ENCODE measurements around the gene LLGL2.
"Not testable (repeated sequence)": the region's sequence is repeated elsewhere in the genome, so short reads cannot be mapped to it uniquely, and the experiment has no call there.

Gene LLGL2, protein sequence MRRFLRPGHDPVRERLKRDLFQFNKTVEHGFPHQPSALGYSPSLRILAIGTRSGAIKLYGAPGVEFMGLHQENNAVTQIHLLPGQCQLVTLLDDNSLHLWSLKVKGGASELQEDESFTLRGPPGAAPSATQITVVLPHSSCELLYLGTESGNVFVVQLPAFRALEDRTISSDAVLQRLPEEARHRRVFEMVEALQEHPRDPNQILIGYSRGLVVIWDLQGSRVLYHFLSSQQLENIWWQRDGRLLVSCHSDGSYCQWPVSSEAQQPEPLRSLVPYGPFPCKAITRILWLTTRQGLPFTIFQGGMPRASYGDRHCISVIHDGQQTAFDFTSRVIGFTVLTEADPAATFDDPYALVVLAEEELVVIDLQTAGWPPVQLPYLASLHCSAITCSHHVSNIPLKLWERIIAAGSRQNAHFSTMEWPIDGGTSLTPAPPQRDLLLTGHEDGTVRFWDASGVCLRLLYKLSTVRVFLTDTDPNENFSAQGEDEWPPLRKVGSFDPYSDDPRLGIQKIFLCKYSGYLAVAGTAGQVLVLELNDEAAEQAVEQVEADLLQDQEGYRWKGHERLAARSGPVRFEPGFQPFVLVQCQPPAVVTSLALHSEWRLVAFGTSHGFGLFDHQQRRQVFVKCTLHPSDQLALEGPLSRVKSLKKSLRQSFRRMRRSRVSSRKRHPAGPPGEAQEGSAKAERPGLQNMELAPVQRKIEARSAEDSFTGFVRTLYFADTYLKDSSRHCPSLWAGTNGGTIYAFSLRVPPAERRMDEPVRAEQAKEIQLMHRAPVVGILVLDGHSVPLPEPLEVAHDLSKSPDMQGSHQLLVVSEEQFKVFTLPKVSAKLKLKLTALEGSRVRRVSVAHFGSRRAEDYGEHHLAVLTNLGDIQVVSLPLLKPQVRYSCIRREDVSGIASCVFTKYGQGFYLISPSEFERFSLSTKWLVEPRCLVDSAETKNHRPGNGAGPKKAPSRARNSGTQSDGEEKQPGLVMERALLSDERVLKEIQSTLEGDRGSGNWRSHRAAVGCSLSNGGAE

DNA sequence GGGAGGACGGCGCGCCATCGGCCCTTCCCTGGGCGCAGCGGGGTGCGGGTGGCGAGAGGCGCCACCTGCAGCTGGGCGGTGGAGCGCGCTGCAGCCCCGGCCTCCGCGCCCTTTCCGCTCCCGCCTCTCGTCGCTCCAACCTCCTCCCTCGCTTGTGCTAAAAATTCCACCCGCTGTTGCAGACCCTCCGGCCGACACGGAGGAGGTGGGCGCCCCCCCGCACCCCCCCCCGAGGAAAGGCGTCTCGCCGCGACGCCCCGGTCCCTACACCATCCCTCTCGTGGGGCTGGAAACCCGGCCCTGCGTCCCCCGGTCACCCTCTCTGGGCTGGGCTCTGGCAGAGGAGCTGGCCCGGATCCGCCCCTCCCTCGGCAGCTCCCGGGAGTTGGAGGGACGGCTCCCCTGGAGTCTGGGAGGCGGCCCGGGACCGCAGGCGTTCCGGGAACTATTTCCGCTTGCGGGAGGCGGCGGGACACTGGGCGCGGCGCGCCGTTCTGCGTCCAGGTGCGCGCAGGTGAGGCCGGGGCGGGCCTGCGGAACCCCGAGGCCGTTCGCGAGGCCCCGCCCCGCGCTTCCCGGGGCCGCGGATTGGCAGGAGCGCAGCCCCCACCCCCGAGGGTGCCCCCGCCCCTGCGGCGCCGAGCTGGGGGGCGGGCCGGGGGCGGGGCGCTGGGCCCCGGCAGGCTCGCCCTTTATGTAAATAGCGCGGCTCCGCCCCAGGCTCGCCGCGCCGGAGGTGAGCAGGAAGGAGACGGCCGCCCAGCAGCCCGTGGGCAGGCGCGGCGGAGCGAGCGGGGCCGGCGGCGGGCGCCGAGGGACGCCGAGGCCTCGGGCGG lies at the start of gene LLGL2:
Gene LLGL2, plus strand, starts transcription at position 728 of the 836 bp plus-strand sequence. CDS start 17,730 bp downstream, outside the sequence.
- no peak for DNase-seq (ENCODE audit: low read depth)
- peak within 1 kb of the TSS; percentile 49 for H3K4me3 ChIP-seq (ENCODE audit: low read depth, low read length)

DNA sequence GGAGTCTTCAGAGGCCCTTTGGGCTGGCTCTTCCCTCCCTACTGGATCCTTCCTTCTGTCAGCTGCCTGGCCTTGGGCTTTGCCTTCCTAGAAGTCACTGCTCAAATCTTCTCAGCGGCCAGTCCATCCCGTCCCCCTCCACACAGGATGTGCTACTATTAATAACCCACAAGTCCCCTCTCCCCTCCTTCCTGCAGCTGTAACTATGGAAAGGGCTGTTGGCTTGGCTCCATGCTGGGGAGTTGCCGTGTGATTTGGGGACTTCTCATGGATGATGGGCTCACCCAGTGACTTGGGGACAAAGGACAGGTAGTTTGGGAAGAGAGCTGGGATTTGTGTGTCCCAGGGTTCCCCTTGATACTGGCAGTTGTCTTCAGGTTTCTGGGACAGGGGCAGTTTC lies 49.6 kb upstream of the LLGL2 start:
- no peak for DNase-seq (ENCODE audit: low read depth)
- no peak overlapping the region for H3K4me3 ChIP-seq (ENCODE audit: low read depth, low read length)

DNA sequence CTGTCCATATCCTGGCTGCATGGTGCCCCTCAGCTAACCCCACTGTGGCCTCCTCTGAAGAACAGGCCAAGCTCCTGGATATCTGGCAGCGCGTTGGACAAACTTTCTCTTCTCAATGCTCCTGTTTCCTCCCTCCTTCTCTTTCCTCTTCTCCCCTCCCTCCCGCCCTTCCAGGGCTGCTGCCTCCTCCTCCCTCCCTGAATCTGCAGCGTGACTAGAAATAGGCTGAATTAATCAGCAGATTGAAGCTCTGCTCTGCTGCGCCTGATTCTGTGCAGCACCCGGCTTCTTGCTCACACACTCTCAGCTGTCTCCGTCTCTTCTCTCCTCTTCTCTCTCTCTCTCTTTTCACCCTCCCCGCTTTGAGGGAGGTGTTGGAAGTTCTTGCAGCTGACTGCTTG lies 49.2 kb upstream of the LLGL2 start:
- H3K4me3 ChIP-seq (ENCODE audit: low read depth, low read length) = no peak overlapping the region
- no peak for DNase-seq (ENCODE audit: low read depth)

DNA sequence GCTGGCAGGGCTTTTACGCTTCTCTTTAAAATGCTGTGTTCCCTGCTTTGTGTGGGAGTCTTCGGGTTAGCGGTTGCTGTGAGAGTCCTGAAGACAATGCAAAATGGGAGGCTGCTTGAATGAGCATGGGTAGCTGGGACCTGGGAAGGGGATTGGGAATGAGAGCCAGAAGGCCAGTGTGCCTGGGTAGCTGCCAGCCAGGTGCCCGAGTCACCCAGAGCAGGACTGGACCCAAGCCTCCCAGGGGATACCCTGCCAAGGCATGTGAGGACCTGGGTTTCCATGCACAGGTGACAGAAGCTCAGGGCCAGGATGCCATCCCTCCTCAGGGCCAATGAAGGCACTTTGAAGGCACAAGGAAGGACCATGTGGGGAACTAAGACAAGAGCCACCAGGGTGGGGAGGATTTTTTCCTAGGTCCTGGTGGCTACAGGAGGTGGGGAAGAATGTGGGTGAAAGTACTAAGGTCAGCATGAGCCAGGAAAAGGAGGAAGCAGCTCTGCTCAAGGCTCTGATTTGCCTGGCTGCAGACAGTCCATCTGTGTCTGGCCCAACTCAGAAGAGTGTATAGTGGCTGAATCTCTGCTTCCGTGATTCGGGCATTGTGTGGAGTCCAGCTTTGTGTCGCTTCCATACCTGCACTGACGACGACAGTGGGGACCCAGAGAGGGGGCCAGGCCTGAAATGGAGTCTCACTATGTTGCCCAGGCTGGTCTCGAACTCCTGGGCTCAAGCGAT lies 48.6 kb upstream of the LLGL2 start:
- no peak for DNase-seq (ENCODE audit: low read depth)
- no peak overlapping the region for H3K4me3 ChIP-seq (ENCODE audit: low read depth, low read length)

DNA sequence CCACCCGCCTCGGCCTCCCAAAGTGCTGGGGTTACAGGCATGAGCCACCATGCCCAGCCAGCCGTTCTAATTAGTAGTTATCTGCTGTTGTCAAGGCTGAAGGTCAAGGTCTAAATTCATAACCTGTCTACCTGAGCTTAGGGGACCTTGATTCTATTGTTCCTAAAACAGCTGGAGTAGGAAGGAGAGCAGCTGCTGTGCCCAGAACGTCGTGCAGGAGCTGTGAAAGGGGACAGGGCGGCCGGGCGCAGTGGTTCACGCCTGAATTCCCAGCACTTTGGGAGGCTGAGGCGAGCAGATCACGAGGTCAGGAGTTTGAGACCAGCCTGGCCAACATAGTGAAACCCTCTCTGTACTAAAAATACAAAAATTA lies 48.0 kb upstream of the LLGL2 start:
- not testable (repeated sequence) for H3K4me3 ChIP-seq (ENCODE audit: low read depth, low read length); DNase-seq (ENCODE audit: low read depth)

DNA sequence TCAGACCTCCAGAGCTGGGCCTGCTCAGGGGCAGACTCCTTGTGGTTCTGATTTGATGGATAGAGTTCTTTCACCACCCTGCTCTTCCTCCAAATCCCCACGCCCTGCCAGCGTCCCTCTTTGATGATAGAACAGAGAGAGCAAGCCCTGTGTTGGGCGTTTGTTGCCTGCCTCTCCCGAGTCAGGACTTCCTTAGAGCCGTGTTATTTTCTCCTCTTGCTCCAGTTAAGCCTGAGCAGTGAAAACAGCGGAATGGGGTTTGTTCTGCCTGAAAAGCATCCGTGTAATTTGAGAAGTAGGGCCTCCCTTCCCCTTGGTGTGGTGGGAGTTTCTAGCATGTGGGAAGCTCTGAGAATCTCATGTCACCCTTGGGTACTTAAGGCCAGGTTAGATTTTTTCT lies 47.0 kb upstream of the LLGL2 start:
- DNase-seq (ENCODE audit: low read depth) = no peak
- no peak overlapping the region for H3K4me3 ChIP-seq (ENCODE audit: low read depth, low read length)

DNA sequence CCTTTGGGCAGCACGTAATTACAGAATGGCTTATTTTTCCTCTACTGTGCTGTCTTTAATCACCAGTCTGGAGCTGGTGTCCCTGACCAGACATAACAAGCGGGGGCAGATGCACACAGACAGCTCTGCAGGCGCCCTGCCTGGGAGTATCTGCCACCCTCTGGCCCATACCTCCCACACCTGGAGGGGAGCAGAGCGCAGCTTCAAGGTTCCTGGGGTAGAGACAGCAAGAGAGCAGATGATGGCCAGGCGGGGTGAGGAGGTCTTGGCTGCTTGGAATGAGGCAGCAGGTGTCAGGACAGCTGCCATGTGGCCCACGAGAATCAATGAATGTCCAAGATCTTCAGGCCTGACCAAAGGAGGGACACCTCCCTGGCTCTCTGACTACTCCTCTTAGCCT lies 45.2 kb upstream of the LLGL2 start:
- no peak for DNase-seq (ENCODE audit: low read depth)

DNA sequence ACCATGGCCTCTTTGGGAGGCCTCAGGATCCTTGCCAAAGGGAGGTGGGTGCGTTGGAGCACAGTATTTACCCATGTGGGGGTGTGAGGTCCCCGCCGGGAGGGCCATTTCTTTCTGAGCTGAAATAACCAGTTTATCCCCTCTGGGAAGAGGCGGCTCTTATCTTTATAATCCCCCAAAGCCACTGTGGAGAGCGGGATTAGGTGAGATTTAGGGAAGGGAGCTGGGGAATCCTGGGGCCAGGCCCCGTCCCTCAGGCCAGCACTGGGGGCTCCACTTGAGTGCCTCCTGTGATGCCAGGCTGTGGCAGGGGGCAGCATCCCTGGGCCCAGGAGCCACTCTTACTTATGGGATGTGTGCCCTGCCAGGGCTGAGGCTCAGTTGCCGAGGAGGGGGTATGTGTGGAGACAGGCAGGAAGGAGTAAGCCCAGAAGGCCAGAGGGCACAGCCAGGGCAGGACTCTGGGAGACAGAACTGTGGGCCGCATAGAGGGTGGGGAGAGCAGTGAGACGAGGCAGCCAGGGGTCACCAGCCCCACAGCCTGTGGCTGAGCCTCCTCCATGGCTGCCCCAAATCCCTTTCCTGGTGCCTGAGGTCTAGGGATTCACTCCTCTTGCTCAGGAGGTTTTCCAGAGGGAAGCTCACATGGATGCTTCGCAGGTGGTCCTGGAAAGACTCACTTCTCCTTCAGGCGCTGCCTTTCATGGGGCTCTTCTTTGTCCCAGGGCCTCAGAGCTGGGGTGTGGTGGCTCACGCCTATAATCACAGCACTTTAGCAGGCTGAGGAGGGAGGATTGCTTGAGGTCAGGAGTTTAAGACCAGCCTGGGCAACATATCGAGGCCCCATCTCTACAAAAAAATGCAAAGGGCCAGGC lies 44.1 kb upstream of the LLGL2 start:
- H3K4me3 ChIP-seq (ENCODE audit: low read depth, low read length) = no peak overlapping the region
- no peak for DNase-seq (ENCODE audit: low read depth)

More for the DNA sequence above, 45.2 kb upstream of the LLGL2 start:
- H3K4me3 ChIP-seq (ENCODE audit: low read depth, low read length) = no peak overlapping the region

DNA sequence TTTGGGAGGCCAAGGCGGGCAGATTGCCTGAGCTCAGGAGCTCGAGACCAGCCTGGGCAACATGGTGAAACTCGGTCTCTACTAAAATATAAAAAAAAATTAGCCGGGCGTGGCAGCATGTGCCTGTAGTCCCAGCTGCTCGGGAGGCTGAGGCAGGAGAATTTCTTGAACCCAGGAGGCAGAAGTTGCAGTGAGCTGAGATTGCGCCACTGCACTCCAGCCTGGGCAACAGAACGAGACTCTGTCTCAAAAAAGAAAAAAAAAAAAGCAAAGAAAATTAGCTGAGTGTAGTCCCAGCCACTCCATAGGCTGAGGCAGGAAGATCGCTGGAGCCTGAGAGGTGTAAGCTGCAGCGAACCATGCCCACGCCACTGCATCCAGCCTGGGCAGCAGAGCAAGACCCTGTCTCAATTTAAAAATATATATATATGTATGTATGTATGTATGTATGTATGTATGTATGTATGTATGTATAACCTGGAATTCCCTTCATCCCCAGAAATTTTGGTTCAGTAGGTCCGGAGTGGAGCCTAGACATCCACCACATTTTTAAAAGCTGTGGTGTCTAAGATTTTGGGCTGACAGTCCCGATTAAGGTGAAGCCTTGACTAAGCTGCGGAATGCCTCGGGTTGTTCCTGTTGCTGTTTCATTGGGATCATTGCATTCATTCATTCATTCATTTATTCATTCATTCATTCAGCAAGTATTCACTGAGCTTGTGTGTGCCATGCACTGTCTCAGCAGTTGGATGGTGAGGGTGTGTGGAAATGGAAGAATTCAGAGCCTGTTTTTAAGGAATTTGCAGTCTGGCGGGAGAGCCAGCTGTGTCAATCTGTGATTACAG lies 43.2 kb upstream of the LLGL2 start:
- no peak overlapping the region for H3K4me3 ChIP-seq (ENCODE audit: low read depth, low read length)
- no peak for DNase-seq (ENCODE audit: low read depth)

DNA sequence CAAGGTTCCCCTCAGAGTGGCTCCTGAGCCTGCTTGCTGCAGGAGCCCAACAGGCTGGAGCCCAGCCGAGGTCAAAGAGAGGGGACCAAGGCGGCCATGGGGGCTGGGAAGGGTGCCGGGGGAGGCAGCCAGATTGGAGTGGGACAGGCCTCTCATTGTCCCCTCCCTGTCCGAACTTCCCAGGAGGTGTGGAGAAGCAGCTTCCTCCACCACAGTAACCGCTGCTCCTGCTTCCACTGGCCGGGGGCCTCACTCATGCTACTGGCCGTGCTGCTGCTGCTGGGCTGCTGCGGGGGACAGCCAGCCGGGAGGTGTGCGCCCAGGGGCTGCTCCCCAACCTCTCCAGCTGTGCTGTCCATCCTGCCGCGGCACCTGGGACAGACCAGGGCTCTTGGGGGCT lies 39.8 kb upstream of the LLGL2 start:
- DNase-seq (ENCODE audit: low read depth) = no peak

DNA sequence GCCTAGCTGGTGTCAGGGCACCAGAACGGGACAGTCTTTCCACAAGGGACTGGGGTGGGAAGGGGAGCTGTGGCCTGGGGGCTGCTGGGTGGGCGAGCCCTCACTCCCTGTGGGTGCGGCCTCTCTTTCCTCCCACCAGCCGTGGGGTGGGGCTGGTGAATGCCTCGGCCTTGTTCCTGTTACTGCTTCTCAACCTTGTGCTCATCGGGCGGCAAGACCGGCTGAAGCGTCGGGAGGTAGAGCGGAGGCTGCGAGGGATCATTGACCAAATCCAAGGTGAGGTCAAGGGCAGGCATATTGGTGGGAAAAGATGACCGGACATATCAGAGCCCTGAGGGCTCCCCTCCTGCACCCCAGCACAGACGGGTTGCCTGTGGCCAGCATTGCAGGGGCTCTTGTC lies 39.3 kb upstream of the LLGL2 start:
- no peak for DNase-seq (ENCODE audit: low read depth)
- H3K4me3 ChIP-seq (ENCODE audit: low read depth, low read length) = no peak overlapping the region

More for the DNA sequence above, 39.8 kb upstream of the LLGL2 start:
- H3K4me3 ChIP-seq (ENCODE audit: low read depth, low read length) = no peak overlapping the region

DNA sequence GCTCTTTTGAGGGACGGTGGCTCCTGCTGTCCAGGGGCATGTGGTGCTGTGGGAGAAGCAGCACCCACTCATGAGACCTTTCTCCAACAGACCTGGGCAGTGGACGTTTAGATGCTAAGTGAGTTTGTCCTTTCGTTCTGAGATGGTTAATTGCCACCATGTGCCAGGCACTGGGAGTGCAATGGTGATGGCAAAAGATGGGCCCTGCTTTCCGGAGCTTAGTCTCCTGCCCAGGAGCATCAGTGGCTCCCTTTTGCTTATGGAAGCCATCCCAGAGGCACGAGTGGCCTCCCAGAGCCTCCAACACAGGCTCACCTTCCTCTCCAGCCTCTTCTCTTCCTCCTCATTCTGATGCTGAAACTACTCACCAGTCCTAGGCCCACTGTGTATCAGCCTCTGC lies 38.5 kb upstream of the LLGL2 start:
- no peak overlapping the region for H3K4me3 ChIP-seq (ENCODE audit: low read depth, low read length)
- no peak for DNase-seq (ENCODE audit: low read depth)

DNA sequence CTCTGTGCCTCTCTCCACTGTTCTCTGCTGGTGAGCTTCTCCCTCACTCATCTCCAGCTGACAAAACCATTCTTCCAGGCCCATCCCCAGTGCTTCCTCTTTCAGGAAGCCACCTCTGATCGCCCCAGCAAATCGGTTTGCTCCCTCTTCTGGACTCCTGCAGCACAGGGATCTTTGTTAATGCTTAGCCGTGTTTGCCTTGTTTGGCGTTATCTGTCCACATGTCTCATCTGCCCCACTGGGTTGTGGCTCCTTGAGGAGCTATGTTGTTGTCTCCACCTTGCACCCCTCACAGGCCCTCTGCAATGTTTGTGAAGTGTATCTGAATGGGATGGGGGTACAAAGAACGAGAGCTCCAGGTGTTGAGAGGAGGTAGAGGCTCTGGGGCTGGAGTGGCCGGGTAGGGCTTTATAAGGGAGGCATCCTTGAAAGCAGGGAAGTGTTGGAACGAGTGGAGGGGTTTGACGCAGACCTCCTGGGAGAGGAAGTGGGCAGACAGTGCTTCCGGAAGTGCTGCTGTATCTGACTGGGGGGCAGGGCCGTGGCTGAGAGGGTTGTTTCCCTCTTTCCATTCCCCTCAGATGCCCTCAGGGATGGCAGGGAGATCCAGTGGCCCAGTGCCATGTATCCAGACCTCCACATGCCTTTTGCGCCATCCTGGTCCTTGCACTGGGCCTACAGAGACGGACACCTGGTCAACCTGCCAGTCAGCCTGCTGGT lies 38.0 kb upstream of the LLGL2 start:
- DNase-seq (ENCODE audit: low read depth) = no peak
- H3K4me3 ChIP-seq (ENCODE audit: low read depth, low read length) = no peak overlapping the region

DNA sequence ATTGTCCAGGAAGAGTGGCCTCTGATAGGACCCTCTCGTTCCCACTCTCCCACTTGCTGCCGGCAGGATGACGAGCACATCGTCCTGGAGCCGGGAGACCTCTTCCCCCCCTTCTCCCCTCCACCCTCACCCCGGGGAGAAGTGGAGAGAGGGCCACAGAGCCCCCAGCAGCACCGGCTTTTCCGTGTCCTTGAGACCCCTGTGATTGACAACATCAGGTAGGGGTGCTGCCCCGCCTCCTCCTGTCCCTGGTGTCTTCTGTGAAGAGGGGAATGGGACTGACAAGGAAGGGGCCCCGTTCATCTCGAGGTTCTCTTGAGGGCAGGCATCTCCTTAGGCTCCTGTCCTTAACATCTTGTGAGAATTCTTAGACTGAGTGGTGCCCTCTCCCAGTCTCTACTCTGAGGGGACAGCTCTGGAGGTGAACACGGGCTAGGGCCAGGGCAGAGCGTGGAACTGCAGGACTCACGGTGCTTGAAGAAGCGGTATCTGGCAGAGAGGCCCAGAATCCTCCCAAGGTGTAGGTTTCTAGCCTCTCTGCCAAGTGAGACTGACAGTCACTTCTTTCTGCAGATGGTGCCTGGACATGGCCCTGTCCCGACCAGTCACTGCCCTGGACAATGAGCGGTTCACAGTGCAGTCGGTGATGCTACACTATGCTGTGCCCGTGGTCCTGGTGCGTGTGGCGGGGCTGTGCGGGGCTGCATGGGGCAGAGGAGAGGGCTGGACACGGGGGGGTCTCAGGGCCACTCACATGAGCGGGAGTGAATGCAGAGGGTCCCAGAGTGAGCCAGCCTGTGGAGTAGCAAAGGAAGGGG lies 36.6 kb upstream of the LLGL2 start:
- no peak for DNase-seq (ENCODE audit: low read depth)
- H3K4me3 ChIP-seq (ENCODE audit: low read depth, low read length) = no peak overlapping the region

DNA sequence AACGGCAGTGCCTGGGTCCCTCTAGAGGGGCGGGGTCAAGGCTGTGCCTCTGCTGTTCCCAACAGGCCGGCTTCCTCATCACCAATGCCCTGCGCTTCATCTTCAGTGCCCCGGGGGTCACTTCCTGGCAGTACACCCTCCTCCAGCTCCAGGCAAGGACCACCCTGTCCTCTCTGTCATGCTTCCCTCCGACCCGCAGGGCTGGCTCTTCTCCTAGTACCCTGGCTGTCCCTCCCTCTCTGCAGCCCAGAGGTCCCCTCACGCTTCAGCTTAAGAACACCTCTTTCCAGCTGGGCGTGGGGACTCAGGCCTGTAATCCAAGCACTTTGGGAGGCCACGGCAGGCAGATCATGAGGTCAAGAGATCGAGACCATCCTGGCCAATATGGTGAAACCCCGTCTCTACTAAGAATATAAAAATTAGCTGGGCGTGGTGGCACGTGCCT lies 36.0 kb upstream of the LLGL2 start:
- H3K4me3 ChIP-seq (ENCODE audit: low read depth, low read length) = no peak overlapping the region
- DNase-seq (ENCODE audit: low read depth) = no peak

Measured in skeletal muscle cell (primary cell).